ACC112 (cell line): ENCODE results near the gene SPEF1.
A peak's percentile ranks its signal among the peaks of the same experiment; 100 is the strongest.

Experiments used
- H2AFZ ChIP-seq: fragments of 200-600 bp; sonication (generic); one replicate; pipeline ENCODE4 v1.6.0; 2017; ENCODE audit warnings: antibody characterized with exemption, low read length; ENCODE audit not compliant: unreplicated experiment
- H3K27ac ChIP-seq: fragments of 200-600 bp; sonication (generic); 2 replicates; pipeline ENCODE4 v1.5.1; 2014; ENCODE audit warnings: low read depth, mild to moderate bottlenecking, antibody characterized with exemption, low read length, moderate library complexity
- H3K27me3 ChIP-seq: fragments of 200-600 bp; sonication (generic); 2 replicates; pipeline ENCODE4 v1.6.1; 2014; ENCODE audit warnings: mild to moderate bottlenecking, antibody characterized with exemption, low read length, moderate library complexity, mixed read lengths; ENCODE audit not compliant: insufficient read depth
- H3K36me3 ChIP-seq: fragments of 200-600 bp; sonication (generic); 2 replicates; pipeline ENCODE4 v1.6.1; 2016; ENCODE audit warnings: mild to moderate bottlenecking, antibody characterized with exemption, low read length, moderate library complexity, mixed read lengths; ENCODE audit not compliant: insufficient read depth
- H3K4me1 ChIP-seq: fragments of 200-600 bp; sonication (generic); one replicate; pipeline ENCODE4 v1.6.1; 2016; ENCODE audit warnings: low read length, mixed read lengths; ENCODE audit not compliant: insufficient read depth, unreplicated experiment, control insufficient read depth
- H3K4me3 ChIP-seq: fragments of 200-600 bp; sonication (generic); 2 replicates; pipeline ENCODE4 v1.5.1; 2014; ENCODE audit warnings: mild to moderate bottlenecking, low read depth, low read length
- H3K79me2 ChIP-seq: fragments of 200-600 bp; sonication (generic); one replicate; pipeline ENCODE4 v1.6.0; 2016; ENCODE audit warnings: low read length; ENCODE audit not compliant: control insufficient read depth, unreplicated experiment, insufficient read depth

The SPEF1 gene

GRCh38 chr20:3804781-3805180 lies 23.5 kb upstream of the SPEF1 start:
- peaks cover 47% of the 10 kb centered on the region for H3K4me1 ChIP-seq
- H3K27ac ChIP-seq = peak overlapping the region; percentile 97
- peaks cover 20% of the 10 kb centered on the region for H3K79me2 ChIP-seq
- H3K4me3 ChIP-seq = no peak overlapping the region
- H2AFZ ChIP-seq = no peak overlapping the region
- H3K27me3 ChIP-seq = no peaks in the 10 kb centered on the region
- peaks cover 41% of the 10 kb centered on the region for H3K36me3 ChIP-seq

GRCh38 chr20:3804254-3804751 lies 23.1 kb upstream of the SPEF1 start:
- peaks cover 50% of the 10 kb centered on the region for H3K4me1 ChIP-seq
- H3K27ac ChIP-seq = peak overlapping the region; percentile 97
- H2AFZ ChIP-seq = no peak overlapping the region
- H3K4me3 ChIP-seq = no peak overlapping the region
- peaks cover 41% of the 10 kb centered on the region for H3K36me3 ChIP-seq
- H3K79me2 ChIP-seq = peaks cover 25% of the 10 kb centered on the region
- H3K27me3 ChIP-seq = no peaks in the 10 kb centered on the region

- Histone ChIP-seq H3K79me2 (peaks cover 29% of the 10 kb centered on the region), H3K4me3 (no peak overlapping the region), H3K27me3 (no peaks in the 10 kb centered on the region), H3K27ac (peak overlapping the region; percentile 97), H3K36me3 (peaks cover 46% of the 10 kb centered on the region), H3K4me1 (peaks cover 55% of the 10 kb centered on the region), H2AFZ (no peak overlapping the region)
Observed at GRCh38 chr20:3803854-3804253, 22.6 kb upstream of the SPEF1 start.

- peaks cover 51% of the 10 kb centered on the region for H3K36me3 ChIP-seq
- peaks cover 35% of the 10 kb centered on the region for H3K79me2 ChIP-seq
- H3K4me1 ChIP-seq = peaks cover 57% of the 10 kb centered on the region
- H3K4me3 ChIP-seq = no peak overlapping the region
- no peak overlapping the region for H3K27ac ChIP-seq
- H3K27me3 ChIP-seq = no peaks in the 10 kb centered on the region
- H2AFZ ChIP-seq = no peak overlapping the region
Observed at GRCh38 chr20:3803289-3803688, 22.0 kb upstream of the SPEF1 start.

GRCh38 chr20:3802524-3803239 lies 21.4 kb upstream of the SPEF1 start:
- H3K4me3 ChIP-seq = no peak overlapping the region
- peaks cover 54% of the 10 kb centered on the region for H3K36me3 ChIP-seq
- no peak overlapping the region for H2AFZ ChIP-seq
- peaks cover 41% of the 10 kb centered on the region for H3K79me2 ChIP-seq
- peaks cover 54% of the 10 kb centered on the region for H3K4me1 ChIP-seq
- no peaks in the 10 kb centered on the region for H3K27me3 ChIP-seq
- 0 out of 2 replicates have a peak overlapping the region, but pooled peaks have one; percentile 4 for H3K27ac ChIP-seq

- no peak overlapping the region for H3K4me3 ChIP-seq
- H3K4me1 ChIP-seq = peaks cover 51% of the 10 kb centered on the region
- no peaks in the 10 kb centered on the region for H3K27me3 ChIP-seq
- H2AFZ ChIP-seq = no peak overlapping the region
- H3K36me3 ChIP-seq = peaks cover 58% of the 10 kb centered on the region
- peaks cover 49% of the 10 kb centered on the region for H3K79me2 ChIP-seq
- H3K27ac ChIP-seq = no peak overlapping the region
Observed at GRCh38 chr20:3801846-3802245, 20.6 kb upstream of the SPEF1 start.

- peaks cover 47% of the 10 kb centered on the region for H3K4me1 ChIP-seq
- no peak overlapping the region for H3K4me3 ChIP-seq
- peaks cover 55% of the 10 kb centered on the region for H3K79me2 ChIP-seq
- no peak overlapping the region for H2AFZ ChIP-seq
- peaks cover 58% of the 10 kb centered on the region for H3K36me3 ChIP-seq
- no peaks in the 10 kb centered on the region for H3K27me3 ChIP-seq
- H3K27ac ChIP-seq = no peak overlapping the region
Observed at GRCh38 chr20:3801299-3801698, 20.1 kb upstream of the SPEF1 start.

- peaks cover 58% of the 10 kb centered on the region for H3K36me3 ChIP-seq
- peaks cover 42% of the 10 kb centered on the region for H3K4me1 ChIP-seq
- no peaks in the 10 kb centered on the region for H3K27me3 ChIP-seq
- H2AFZ ChIP-seq = no peak overlapping the region
- H3K79me2 ChIP-seq = peaks cover 55% of the 10 kb centered on the region
- H3K27ac ChIP-seq = no peak overlapping the region
- H3K4me3 ChIP-seq = no peak overlapping the region
Observed at GRCh38 chr20:3800878-3801260, 19.6 kb upstream of the SPEF1 start.

- H3K36me3 ChIP-seq = peaks cover 54% of the 10 kb centered on the region
- H3K27ac ChIP-seq = no peak overlapping the region
- no peak overlapping the region for H3K4me3 ChIP-seq
- H3K4me1 ChIP-seq = peaks cover 37% of the 10 kb centered on the region
- H3K79me2 ChIP-seq = peaks cover 55% of the 10 kb centered on the region
- H3K27me3 ChIP-seq = no peaks in the 10 kb centered on the region
- no peak overlapping the region for H2AFZ ChIP-seq
Observed at GRCh38 chr20:3800256-3800877, 19.1 kb upstream of the SPEF1 start.

- Histone ChIP-seq H3K4me1 (peaks cover 29% of the 10 kb centered on the region), H3K36me3 (peaks cover 47% of the 10 kb centered on the region), H3K27me3 (no peaks in the 10 kb centered on the region), H3K4me3 (peak overlapping the region; percentile 85), H3K79me2 (peaks cover 55% of the 10 kb centered on the region), H3K27ac (no peak overlapping the region), H2AFZ (no peak overlapping the region)
Observed at GRCh38 chr20:3798908-3799248, 17.6 kb upstream of the SPEF1 start.

GRCh38 chr20:3798373-3798768 lies 17.1 kb upstream of the SPEF1 start:
- H3K27me3 ChIP-seq = no peaks in the 10 kb centered on the region
- H3K79me2 ChIP-seq = peaks cover 55% of the 10 kb centered on the region
- H3K4me1 ChIP-seq = peaks cover 26% of the 10 kb centered on the region
- H3K4me3 ChIP-seq = peak overlapping the region; percentile 85
- H2AFZ ChIP-seq = no peak overlapping the region
- H3K27ac ChIP-seq = peak overlapping the region; percentile 60
- H3K36me3 ChIP-seq = peaks cover 47% of the 10 kb centered on the region; the same call in 1 of the 2 replicates
